ENCODE data around the gene PLEKHJ1. TPM values are rescaled to one million over a fixed set of nuclear protein-coding genes. Genes with fewer than 3 reads are reported as not detected.

Gene PLEKHJ1
- total and polyA plus RNA-seq, 2 of the 13 experiments (the other 11 are each of a cell fraction or from before 2014, with no cell fraction given), result 70.5 to 130 TPM

- TF ChIP-seq ZNF362 (CRISPR knock-in tag; IDR thresholded peaks at IDR 0.05; ENCODE audit: borderline replicate concordance), result no peak
- TF ChIP-seq ARID3A (IDR thresholded peaks at IDR 0.05; ENCODE audit: low read depth, low read length), result no peak
- TF ChIP-seq ZNF124 (CRISPR knock-in tag; IDR thresholded peaks at IDR 0.05), result no peak
- TF ChIP-seq HMG20B (CRISPR knock-in tag; conservative IDR thresholded peaks at IDR 0.05), result no peak
- no peak for TF ChIP-seq NFRKB (IDR thresholded peaks at IDR 0.05)
- no peak for TF ChIP-seq ZNF740 (CRISPR knock-in tag; IDR thresholded peaks at IDR 0.05)
- no peak for TF ChIP-seq ZNF549 (CRISPR knock-in tag; IDR thresholded peaks at IDR 0.05)
- no peak for TF ChIP-seq AGO2 (optimal IDR thresholded peaks at IDR 0.05; ENCODE audit: low read depth, low read length)
- TF ChIP-seq ZSCAN21 (CRISPR knock-in tag; IDR thresholded peaks at IDR 0.05; ENCODE audit: borderline replicate concordance), result no peak
- no peak for TF ChIP-seq NR1H2 (CRISPR knock-in tag; IDR thresholded peaks at IDR 0.05; ENCODE audit: borderline replicate concordance, low read depth)
- no peak for TF ChIP-seq MTERF4 (CRISPR knock-in tag; IDR thresholded peaks at IDR 0.05)
- TF ChIP-seq, protein P1, sequence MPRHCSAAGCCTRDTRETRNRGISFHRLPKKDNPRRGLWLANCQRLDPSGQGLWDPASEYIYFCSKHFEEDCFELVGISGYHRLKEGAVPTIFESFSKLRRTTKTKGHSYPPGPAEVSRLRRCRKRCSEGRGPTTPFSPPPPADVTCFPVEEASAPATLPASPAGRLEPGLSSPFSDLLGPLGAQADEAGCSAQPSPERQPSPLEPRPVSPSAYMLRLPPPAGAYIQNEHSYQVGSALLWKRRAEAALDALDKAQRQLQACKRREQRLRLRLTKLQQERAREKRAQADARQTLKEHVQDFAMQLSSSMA (CRISPR knock-in tag; IDR thresholded peaks at IDR 0.05), result no peak
- TF ChIP-seq, protein P2, sequence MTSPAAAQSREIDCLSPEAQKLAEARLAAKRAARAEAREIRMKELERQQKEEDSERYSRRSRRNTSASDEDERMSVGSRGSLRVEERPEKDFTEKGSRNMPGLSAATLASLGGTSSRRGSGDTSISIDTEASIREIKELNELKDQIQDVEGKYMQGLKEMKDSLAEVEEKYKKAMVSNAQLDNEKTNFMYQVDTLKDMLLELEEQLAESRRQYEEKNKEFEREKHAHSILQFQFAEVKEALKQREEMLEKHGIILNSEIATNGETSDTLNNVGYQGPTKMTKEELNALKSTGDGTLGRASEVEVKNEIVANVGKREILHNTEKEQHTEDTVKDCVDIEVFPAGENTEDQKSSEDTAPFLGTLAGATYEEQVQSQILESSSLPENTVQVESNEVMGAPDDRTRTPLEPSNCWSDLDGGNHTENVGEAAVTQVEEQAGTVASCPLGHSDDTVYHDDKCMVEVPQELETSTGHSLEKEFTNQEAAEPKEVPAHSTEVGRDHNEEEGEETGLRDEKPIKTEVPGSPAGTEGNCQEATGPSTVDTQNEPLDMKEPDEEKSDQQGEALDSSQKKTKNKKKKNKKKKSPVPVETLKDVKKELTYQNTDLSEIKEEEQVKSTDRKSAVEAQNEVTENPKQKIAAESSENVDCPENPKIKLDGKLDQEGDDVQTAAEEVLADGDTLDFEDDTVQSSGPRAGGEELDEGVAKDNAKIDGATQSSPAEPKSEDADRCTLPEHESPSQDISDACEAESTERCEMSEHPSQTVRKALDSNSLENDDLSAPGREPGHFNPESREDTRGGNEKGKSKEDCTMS (CRISPR knock-in tag; conservative IDR thresholded peaks at IDR 0.05), result no peak
- no peak for TF ChIP-seq MXD3 (CRISPR knock-in tag; IDR thresholded peaks at IDR 0.05)
- TF ChIP-seq FOXP1 (IDR thresholded peaks at IDR 0.05), result no peak
- no peak for TF ChIP-seq FOXP1 (CRISPR knock-in tag; IDR thresholded peaks at IDR 0.05)
- no peak for TF ChIP-seq AHR (CRISPR knock-in tag; IDR thresholded peaks at IDR 0.05)
- no peak; the same call in 1 of the 2 replicates for TF ChIP-seq ZNF768 (CRISPR knock-in tag; IDR thresholded peaks at IDR 0.05)
- TF ChIP-seq, protein P3, sequence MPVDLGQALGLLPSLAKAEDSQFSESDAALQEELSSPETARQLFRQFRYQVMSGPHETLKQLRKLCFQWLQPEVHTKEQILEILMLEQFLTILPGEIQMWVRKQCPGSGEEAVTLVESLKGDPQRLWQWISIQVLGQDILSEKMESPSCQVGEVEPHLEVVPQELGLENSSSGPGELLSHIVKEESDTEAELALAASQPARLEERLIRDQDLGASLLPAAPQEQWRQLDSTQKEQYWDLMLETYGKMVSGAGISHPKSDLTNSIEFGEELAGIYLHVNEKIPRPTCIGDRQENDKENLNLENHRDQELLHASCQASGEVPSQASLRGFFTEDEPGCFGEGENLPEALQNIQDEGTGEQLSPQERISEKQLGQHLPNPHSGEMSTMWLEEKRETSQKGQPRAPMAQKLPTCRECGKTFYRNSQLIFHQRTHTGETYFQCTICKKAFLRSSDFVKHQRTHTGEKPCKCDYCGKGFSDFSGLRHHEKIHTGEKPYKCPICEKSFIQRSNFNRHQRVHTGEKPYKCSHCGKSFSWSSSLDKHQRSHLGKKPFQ (CRISPR knock-in tag; IDR thresholded peaks at IDR 0.05; ENCODE audit: insufficient replicate concordance), result no peak
- no peak for TF ChIP-seq POLR2G (IDR thresholded peaks at IDR 0.05; ENCODE audit: low read depth, low read length)
Observed at GRCh38 chr19:2254064-2254872, 18.1 kb upstream of the PLEKHJ1 start (continued).
